Measurements from ENCODE around the gene SLC27A1.
"Not testable (repeated sequence)": the region's sequence is repeated elsewhere in the genome, so short reads cannot be mapped to it uniquely, and the experiment has no call there.

SLC27A1 gene

GRCh38 chr19:17503240-17503639 is 32.9 kb downstream of the SLC27A1 start:
- H3K9me3 ChIP-seq (ENCODE audit: severe bottlenecking): no peaks in the 10 kb centered on the region
- ATAC-seq (ENCODE audit: low read depth): no peak
- H3K27ac ChIP-seq (ENCODE audit: poor library complexity, severe bottlenecking): no peak overlapping the region
- peaks cover 6% of the 10 kb centered on the region for H3K4me1 ChIP-seq (ENCODE audit: insufficient read depth, poor library complexity, severe bottlenecking)
- no peak for DNase-seq (ENCODE audit: low spot score)
- H3K4me3 ChIP-seq (ENCODE audit: severe bottlenecking): no peak overlapping the region
- TF ChIP-seq CTCF (IDR thresholded peaks at IDR 0.05; ENCODE audit: poor library complexity, severe bottlenecking): no peak
- H3K36me3 ChIP-seq (ENCODE audit: low read depth): peaks cover 14% of the 10 kb centered on the region; the same call in 1 of the 2 replicates
- no peaks in the 10 kb centered on the region for H3K27me3 ChIP-seq (ENCODE audit: insufficient read depth, poor library complexity, severe bottlenecking)

- no peak for DNase-seq (ENCODE audit: low spot score)
- Histone ChIP-seq H3K36me3 (ENCODE audit: low read depth) (peaks cover 22% of the 10 kb centered on the region), H3K4me1 (ENCODE audit: insufficient read depth, poor library complexity, severe bottlenecking) (peaks cover 14% of the 10 kb centered on the region), H3K27ac (ENCODE audit: poor library complexity, severe bottlenecking) (no peak overlapping the region), H3K9me3 (ENCODE audit: severe bottlenecking) (no peaks in the 10 kb centered on the region), H3K4me3 (ENCODE audit: severe bottlenecking) (no peak overlapping the region), H3K27me3 (ENCODE audit: insufficient read depth, poor library complexity, severe bottlenecking) (no peaks in the 10 kb centered on the region)
- no peak for ATAC-seq (ENCODE audit: low read depth)
- no peak for TF ChIP-seq CTCF (IDR thresholded peaks at IDR 0.05; ENCODE audit: poor library complexity, severe bottlenecking)
Measured at GRCh38 chr19:17504030-17504429, 33.7 kb downstream of the SLC27A1 start.

GRCh38 chr19:17504456-17504855 is 34.1 kb downstream of the SLC27A1 start:
- Histone ChIP-seq H3K9me3 (ENCODE audit: severe bottlenecking) (no peaks in the 10 kb centered on the region), H3K36me3 (ENCODE audit: low read depth) (peaks cover 26% of the 10 kb centered on the region), H3K4me3 (ENCODE audit: severe bottlenecking) (no peak overlapping the region), H3K27ac (ENCODE audit: poor library complexity, severe bottlenecking) (no peak overlapping the region), H3K27me3 (ENCODE audit: insufficient read depth, poor library complexity, severe bottlenecking) (no peaks in the 10 kb centered on the region), H3K4me1 (ENCODE audit: insufficient read depth, poor library complexity, severe bottlenecking) (peaks cover 14% of the 10 kb centered on the region)
- no peak for ATAC-seq (ENCODE audit: low read depth)
- TF ChIP-seq CTCF (IDR thresholded peaks at IDR 0.05; ENCODE audit: poor library complexity, severe bottlenecking): no peak
- no peak for DNase-seq (ENCODE audit: low spot score)

GRCh38 chr19:17505223-17505622 is 34.9 kb downstream of the SLC27A1 start:
- Histone ChIP-seq H3K9me3 (ENCODE audit: severe bottlenecking) (no peaks in the 10 kb centered on the region), H3K4me3 (ENCODE audit: severe bottlenecking) (no peak overlapping the region), H3K27me3 (ENCODE audit: insufficient read depth, poor library complexity, severe bottlenecking) (no peaks in the 10 kb centered on the region), H3K27ac (ENCODE audit: poor library complexity, severe bottlenecking) (no peak overlapping the region), H3K36me3 (ENCODE audit: low read depth) (peaks cover 34% of the 10 kb centered on the region), H3K4me1 (ENCODE audit: insufficient read depth, poor library complexity, severe bottlenecking) (peaks cover 19% of the 10 kb centered on the region)
- ATAC-seq (ENCODE audit: low read depth) (no peak), DNase-seq (ENCODE audit: low spot score) (no peak)
- no peak for TF ChIP-seq CTCF (IDR thresholded peaks at IDR 0.05; ENCODE audit: poor library complexity, severe bottlenecking)

GRCh38 chr19:17506745-17507144 is 36.4 kb downstream of the SLC27A1 start:
- TF ChIP-seq CTCF (IDR thresholded peaks at IDR 0.05; ENCODE audit: poor library complexity, severe bottlenecking): no peak
- ATAC-seq (ENCODE audit: low read depth) (no peak), DNase-seq (ENCODE audit: low spot score) (no peak)
- H3K9me3 ChIP-seq (ENCODE audit: severe bottlenecking): no peaks in the 10 kb centered on the region
- H3K27me3 ChIP-seq (ENCODE audit: insufficient read depth, poor library complexity, severe bottlenecking): no peaks in the 10 kb centered on the region
- H3K27ac ChIP-seq (ENCODE audit: poor library complexity, severe bottlenecking): peak overlapping the region; percentile 94
- H3K36me3 ChIP-seq (ENCODE audit: low read depth): peaks cover 31% of the 10 kb centered on the region
- peaks cover 19% of the 10 kb centered on the region for H3K4me1 ChIP-seq (ENCODE audit: insufficient read depth, poor library complexity, severe bottlenecking)
- no peak overlapping the region for H3K4me3 ChIP-seq (ENCODE audit: severe bottlenecking)

- DNase-seq (ENCODE audit: low spot score); H3K9me3 ChIP-seq (ENCODE audit: severe bottlenecking); ATAC-seq (ENCODE audit: low read depth); H3K4me3 ChIP-seq (ENCODE audit: severe bottlenecking); H3K27me3 ChIP-seq (ENCODE audit: insufficient read depth, poor library complexity, severe bottlenecking): not testable (repeated sequence)
- Histone ChIP-seq H3K36me3 (ENCODE audit: low read depth) (peaks cover 31% of the 10 kb centered on the region), H3K4me1 (ENCODE audit: insufficient read depth, poor library complexity, severe bottlenecking) (peaks cover 19% of the 10 kb centered on the region), H3K27ac (ENCODE audit: poor library complexity, severe bottlenecking) (peak overlapping the region; percentile 94)
Measured at GRCh38 chr19:17508558-17508933, 38.2 kb downstream of the SLC27A1 start.

Data from RWPE2 (cell line).